KG1 (cell line): ENCODE measurements around the gene KATNAL2.
"Not testable (repeated sequence)": the region's sequence is repeated elsewhere in the genome, so short reads cannot be mapped to it uniquely, and the experiment has no call there.

ENCODE experiments used
- DNase-seq: peaks from one replicate; lab custom pipeline; 2025; lab: John Stamatoyannopoulos, UW

The KATNAL2 gene

DNA sequence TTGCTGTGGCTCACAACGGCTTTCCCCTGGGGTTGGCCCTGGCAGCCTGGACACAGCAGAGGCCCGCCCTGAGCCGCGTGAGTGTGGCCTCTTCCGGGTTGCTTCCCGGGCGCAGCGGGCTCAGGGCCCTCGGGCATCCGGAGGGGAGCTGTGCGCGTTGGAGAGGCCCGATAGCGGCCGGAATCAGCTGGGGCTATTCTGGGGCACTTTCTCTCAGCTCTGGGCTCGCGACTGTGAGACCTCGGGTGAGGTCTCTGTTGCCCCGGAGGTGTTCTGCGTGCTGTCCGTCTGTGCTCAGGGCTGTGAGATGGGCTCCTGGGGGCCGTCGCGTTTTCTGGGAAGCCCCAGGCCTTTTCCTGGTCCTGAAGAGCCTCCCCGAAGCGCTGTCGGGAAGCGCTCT, 117.2 kb downstream of the KATNAL2 start:
- DNase-seq = not testable (repeated sequence)

DNA sequence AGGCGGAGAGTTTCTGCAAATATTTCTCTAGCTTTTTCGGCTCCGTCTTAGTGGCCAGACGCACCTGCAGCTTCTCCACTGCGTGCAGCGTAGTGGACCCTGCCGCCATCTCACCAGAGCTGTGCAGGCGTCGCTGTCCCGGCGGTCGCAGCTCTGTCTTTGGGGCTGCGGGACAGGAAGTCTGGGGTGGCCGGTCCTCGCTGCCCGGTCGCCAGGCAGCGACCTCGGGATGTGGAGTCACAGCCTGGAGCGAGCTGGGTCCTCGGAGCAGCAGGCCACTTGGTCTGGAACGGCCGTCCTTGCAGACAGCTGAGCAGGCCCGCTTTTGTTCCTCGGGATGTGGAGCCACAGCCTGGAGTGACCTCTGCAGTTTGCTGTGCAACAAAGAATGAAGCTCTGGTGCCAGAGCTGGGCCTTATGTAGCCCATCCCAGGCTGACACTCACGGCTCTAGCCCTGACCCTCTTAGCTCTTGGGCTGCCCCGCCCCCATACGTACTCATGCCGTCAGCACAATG, 117.8 kb downstream of the KATNAL2 start, which contains the start of gene ELOA2:
TSS of gene ELOA2 (minus strand) at position 466 of the 516 bp plus-strand sequence. CDS start at position 109, 357 bp downstream.
- DNase-seq = no peak

GRCh38 chr18:47036298-47036874, 119.0 kb downstream of the KATNAL2 start:
- no peak for DNase-seq

- no peak for DNase-seq
Observed at GRCh38 chr18:47036927-47037578, 119.7 kb downstream of the KATNAL2 start.

GRCh38 chr18:47040982-47041381, 123.6 kb downstream of the KATNAL2 start:
- no peak for DNase-seq

GRCh38 chr18:47050468-47050867, 133.1 kb downstream of the KATNAL2 start:
- peak; percentile 5 for DNase-seq

GRCh38 chr18:47054369-47054768, 137.0 kb downstream of the KATNAL2 start:
- DNase-seq = no peak

DNA sequence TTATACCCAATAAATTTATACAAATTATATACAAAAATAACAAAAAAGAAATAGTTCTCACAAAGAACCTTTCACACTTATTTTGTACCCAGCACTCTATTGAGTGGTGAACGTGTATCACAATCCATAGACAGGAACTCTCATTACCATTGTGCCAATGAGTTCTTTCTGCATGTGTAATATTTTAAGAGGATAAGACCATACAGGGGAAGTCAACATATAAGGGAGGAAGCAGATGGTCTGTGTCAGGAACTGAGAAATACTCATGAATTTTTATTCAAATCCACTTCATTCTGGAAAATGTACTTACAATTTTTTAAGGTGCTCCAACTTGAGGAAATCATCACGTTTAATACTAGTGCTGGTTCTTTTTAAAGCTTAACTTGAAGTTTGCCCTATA, 145.1 kb downstream of the KATNAL2 start:
- DNase-seq = peak; percentile 27

DNA sequence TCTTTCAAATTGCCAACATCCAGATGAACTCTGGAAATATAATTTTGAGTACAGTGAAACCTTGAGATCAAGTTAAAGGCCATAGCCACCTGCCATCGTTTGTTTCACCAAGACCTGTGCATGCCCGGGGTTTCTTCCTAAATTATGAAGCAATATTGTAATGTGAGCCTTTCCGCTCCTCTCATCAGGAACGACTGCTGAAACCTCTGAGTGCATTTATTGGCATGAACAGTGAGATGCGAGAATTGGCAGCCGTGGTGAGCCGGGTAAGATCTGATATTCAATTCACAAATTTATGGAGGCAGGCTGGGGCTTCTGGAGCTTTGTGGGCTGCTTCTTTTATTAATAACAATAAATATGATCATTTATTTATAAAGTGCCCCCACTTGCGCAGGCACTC, 145.7 kb downstream of the KATNAL2 start:
- no peak for DNase-seq

DNA sequence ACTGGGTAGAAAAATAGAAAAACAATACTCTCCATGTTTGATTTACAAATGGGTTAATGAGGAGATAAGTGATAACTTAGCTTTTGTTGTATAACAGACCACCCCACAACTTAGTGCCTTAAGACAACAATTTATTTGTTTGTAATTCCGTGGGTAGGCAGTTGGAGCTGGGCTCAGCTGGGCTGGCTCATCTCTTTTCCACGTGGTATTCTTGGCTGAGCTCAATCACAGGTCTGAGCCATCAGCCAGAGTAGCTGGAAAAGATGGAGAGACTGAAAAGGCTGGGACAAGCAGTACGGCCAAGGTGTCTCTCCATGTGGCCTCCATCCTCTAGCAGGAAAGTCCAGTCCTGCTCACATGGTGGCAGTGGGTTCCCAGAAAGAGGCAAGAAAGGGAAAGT, 150.2 kb downstream of the KATNAL2 start:
- no peak for DNase-seq

GRCh38 chr18:47075098-47075883, 157.9 kb downstream of the KATNAL2 start:
- DNase-seq = no peak

GRCh38 chr18:47077111-47077510, 159.7 kb downstream of the KATNAL2 start:
- DNase-seq = no peak

DNA sequence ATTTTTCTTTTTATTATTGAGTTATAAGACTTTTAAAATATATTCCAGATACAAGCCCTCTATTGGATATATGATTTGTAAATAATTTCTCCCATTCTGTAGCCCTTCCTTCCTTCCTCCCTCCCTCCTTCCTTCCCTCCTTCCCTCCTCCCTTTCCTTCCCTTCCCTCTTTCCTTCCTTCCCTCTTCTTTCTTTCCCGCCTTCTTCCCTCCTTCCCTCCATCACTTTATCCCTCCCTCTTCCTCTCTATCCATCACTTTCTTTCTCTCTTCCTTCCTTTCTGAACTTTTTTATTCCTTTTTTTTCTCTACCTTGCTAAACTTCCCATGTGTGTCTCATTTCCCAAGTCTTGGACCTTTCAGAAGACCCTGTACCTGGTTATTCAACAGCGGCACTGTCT, 163.5 kb downstream of the KATNAL2 start:
- no peak for DNase-seq

DNA sequence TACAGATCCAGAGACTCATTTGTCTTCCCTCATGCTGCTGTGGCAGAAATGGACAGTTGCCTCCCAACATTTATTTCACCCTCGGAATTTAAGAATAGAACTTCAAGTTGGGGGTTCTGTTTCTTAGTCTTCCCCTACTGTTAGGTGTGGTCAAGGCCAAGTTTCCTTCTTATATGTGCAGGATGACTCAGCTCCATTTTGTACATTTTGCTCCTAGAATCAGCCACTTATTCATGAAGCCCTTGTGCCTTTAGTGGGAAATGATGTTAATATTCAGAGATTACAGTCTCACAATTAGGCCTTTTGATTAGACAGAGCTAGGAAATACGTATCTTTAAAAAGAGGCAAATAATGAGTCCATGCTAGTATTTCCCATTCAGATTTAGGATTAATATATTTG, 164.2 kb downstream of the KATNAL2 start:
- no peak for DNase-seq

DNA sequence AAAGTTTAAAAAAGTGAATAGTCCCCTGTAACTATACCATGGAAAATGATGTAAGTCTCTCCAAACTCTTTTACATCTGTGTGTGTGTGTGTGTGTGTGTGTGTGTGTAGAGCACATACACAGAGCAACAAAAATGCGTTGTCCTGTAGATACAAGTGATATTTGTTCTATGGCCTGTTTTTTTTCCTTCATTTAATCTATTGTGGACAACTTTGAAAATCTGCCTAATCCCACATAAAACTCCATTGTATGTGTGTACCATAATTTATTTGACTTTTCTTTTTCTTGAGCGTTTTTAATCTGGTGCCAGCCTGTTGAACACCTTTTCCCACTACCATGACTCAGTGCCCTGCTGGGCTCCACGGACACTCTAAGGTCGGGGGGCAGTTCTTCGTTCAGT, 170.3 kb downstream of the KATNAL2 start:
- no peak for DNase-seq

DNA sequence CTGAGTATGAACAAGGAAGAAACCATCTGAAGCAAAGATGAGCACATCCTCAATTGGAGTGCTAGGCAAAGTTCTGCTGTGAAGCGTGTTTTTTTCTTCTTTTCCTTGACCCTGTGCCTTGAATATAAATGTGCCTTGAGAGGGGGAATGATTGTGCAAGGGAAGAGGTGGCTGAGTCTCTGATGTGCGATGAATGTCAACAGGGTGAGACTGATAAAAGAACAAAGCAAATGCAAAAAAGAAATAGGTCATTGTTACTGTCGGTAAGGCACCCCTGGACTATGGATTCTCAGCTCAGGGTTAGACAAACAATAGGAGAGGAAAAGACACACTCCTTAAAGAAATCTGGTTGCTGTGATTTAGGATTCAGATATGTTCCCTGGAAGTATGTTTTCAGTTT, 178.4 kb downstream of the KATNAL2 start:
- DNase-seq = no peak

- no peak for DNase-seq
Observed at GRCh38 chr18:47100212-47100831, 182.9 kb downstream of the KATNAL2 start.

DNA sequence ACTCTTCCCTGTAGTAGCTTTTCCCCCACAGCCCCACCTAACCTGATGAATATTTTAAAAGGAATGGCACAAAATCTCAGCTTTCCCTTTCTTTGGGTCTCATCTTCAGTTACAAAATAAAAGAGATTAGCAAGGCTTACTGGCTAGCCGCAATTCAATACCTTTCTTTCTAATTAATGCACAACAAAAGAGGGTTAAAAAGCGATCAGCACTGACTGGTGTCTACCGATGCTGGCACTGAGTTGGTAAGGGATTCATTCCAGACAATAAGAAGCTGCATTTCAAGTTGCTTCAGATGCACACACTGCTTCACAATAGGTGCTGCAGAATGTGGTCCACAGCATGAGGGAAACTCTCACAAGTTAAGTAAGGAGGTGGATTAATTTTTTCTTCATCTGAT, 191.0 kb downstream of the KATNAL2 start:
- DNase-seq = no peak

DNA sequence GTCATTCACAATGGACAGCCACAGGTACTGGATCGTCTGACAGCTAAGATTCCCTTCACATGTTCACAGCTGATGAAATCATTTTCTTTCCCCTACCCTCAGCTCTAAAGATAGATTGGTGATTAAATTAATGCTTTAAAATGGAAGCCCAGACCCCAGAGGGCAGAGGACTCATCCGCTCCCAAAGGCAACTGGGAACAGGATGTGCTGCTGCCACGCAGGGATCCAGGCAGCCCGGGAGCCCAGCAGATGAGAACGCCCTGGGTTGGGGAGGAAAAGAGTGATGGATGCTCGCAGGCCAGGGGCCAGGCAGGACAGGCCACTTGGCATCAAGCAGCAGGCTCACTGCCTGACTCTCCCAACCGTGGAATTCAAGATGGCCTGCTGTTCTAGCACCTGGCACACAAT, 191.6 kb downstream of the KATNAL2 start:
- DNase-seq = no peak

- no peak for DNase-seq
Observed at GRCh38 chr18:47109720-47110119, 192.3 kb downstream of the KATNAL2 start.

GRCh38 chr18:47110492-47111274, 193.3 kb downstream of the KATNAL2 start:
- no peak for DNase-seq
